HCT116 (cell line): Measurements from ENCODE around the gene ADAM23. TPM values are rescaled to one million over a fixed set of nuclear protein-coding genes. Genes with fewer than 3 reads are reported as not detected.

ENCODE experiments used
- ATAC-seq: fragments of 200-7000 bp; cut with Tn5 transposase; 2 replicates; pipeline ENCODE4 v1.9.1; 2020; ENCODE audit warnings: mild to moderate bottlenecking, moderate library complexity
- BruUV-seq: library from RNA; stranded (reverse); fragments of 400-500 nt; replicated peaks from 2 replicates; lab custom pipeline; 2021; lab: Mats Ljungman, UMichigan
- CTCF ChIA-PET: fragments of 300-600 bp; sonication (Branson Sonifier 250); formaldehyde crosslinking; loops from one replicate; lab custom pipeline; 2021; ENCODE audit warnings: antibody characterized with exemption; lab: Charles Lee
- POLR2A ChIA-PET: fragments of 300-600, 350-600 bp; sonication (Branson Sonifier 250); formaldehyde crosslinking; loops from one replicate; lab custom pipeline; 2021; ENCODE audit warnings: antibody characterized with exemption; lab: Charles Lee
- RAD21 ChIA-PET, 2 experiments: fragments of 300-600 bp; sonication (Branson Sonifier 250); formaldehyde crosslinking; loops; one replicate each; lab custom pipeline; 2023; ENCODE audit warnings: low total read pairs in 2 of 2; ENCODE audit not compliant: uncharacterized antibody in 2 of 2, unreplicated experiment in 2 of 2, low non-redundant PET in 1 of 2; lab: Charles Lee
- DNase-seq: peaks from one replicate; pipeline ENCODE4 v3.0.0-alpha.2; 2010; ENCODE audit warnings: low read depth, low spot score
- H2AFZ ChIP-seq: fragments of 200-600 bp; shearing (Covaris generic), sonication (generic); 2 replicates; pipeline ENCODE4 v1.6.1; 2017; ENCODE audit warnings: low read depth, mixed run types, mixed read lengths, antibody characterized with exemption, low read length; ENCODE audit not compliant: poor library complexity, severe bottlenecking
- H3K27ac ChIP-seq: 2 replicates; pipeline ENCODE4 v1.5.1; 2012; ENCODE audit warnings: low read depth, low read length
- H3K27me3 ChIP-seq: fragments of 200-600 bp; sonication (generic); 2 replicates; pipeline ENCODE4 v1.6.1; 2016; ENCODE audit warnings: mixed run types, low read length, mixed read lengths; ENCODE audit not compliant: insufficient read depth
- H3K36me3 ChIP-seq, 2 experiments: fragments of 200-500 bp in 1 of 2; fragments of 200-600 bp in 1 of 2; sonication (Bioruptor generic) in 1 of 2; sonication (generic) in 1 of 2; 2 replicates each; pipeline versions ENCODE4 v1.5.1 to v1.6.1; 2014 to 2016; ENCODE audit warnings: low read length in 2 of 2, inconsistent platforms in 1 of 2, mixed read lengths in 1 of 2, mixed run types in 1 of 2; ENCODE audit not compliant: insufficient read depth in 2 of 2, control insufficient read depth in 1 of 2
- H3K4me1 ChIP-seq, 2 experiments: fragments of 200-600 bp in 1 of 2; sonication (generic) in 1 of 2; 2 replicates each; pipeline versions ENCODE4 v1.5.1 to v1.6.1; 2012 to 2017; ENCODE audit warnings: low read length in 2 of 2, inconsistent platforms in 1 of 2, mild to moderate bottlenecking in 1 of 2, mixed read lengths in 1 of 2, mixed run types in 1 of 2, moderate library complexity in 1 of 2; ENCODE audit not compliant: insufficient read depth in 2 of 2, control insufficient read depth in 1 of 2
- H3K4me2 ChIP-seq: fragments of 200-600 bp; sonication (generic); 2 replicates; pipeline ENCODE4 v1.6.1; 2017; ENCODE audit warnings: mixed run types, low read length, mixed read lengths
- H3K4me3 ChIP-seq, 2 experiments: fragments of 200-600 bp in 1 of 2; sonication (generic) in 1 of 2; replicated peaks in 1 of 2; 2 replicates each; pipeline ENCODE4 v1.5.1; 2011 to 2016; ENCODE audit warnings: low read length in 2 of 2, control low read depth in 1 of 2, low read depth in 1 of 2, mild to moderate bottlenecking in 1 of 2, mixed read lengths in 1 of 2, mixed run types in 1 of 2
- H3K79me2 ChIP-seq: fragments of 200-600 bp; sonication (generic); 2 replicates; pipeline ENCODE4 v1.6.1; 2017; ENCODE audit warnings: mild to moderate bottlenecking, mixed run types, low read length, moderate library complexity, mixed read lengths; ENCODE audit not compliant: insufficient read depth
- H3K9ac ChIP-seq: fragments of 200-600 bp; sonication (generic); 2 replicates; pipeline ENCODE4 v1.6.1; 2016; ENCODE audit warnings: low read length, mixed read lengths
- H3K9me2 ChIP-seq: fragments of 200-600 bp; sonication (generic), shearing (Covaris generic); 2 replicates; pipeline ENCODE4 v1.6.1; 2017; ENCODE audit warnings: mixed run types, mild to moderate bottlenecking, moderate library complexity; ENCODE audit not compliant: insufficient read depth
- H3K9me3 ChIP-seq, 2 experiments: fragments of 200-500 bp in 1 of 2; fragments of 200-600 bp in 1 of 2; sonication (Bioruptor generic) in 1 of 2; sonication (generic) in 1 of 2; 2 replicates each; pipeline ENCODE4 v1.6.1; 2014 to 2017; ENCODE audit warnings: low read length in 2 of 2, mixed read lengths in 2 of 2, inconsistent platforms in 1 of 2, low read depth in 1 of 2, mild to moderate bottlenecking in 1 of 2, mixed run types in 1 of 2, moderate library complexity in 1 of 2; ENCODE audit not compliant: control insufficient read depth in 1 of 2, insufficient read depth in 1 of 2
- H4K20me1 ChIP-seq: fragments of 200-600 bp; sonication (generic), shearing (Covaris generic); 2 replicates; pipeline ENCODE4 v1.6.1; 2017; ENCODE audit warnings: mixed run types, mild to moderate bottlenecking, moderate library complexity; ENCODE audit not compliant: insufficient read depth
- CBX3 ChIP-seq: IDR thresholded peaks from 2 replicates; pipeline ENCODE4 v1.6.1; 2012; ENCODE audit warnings: low read depth
- CEBPB ChIP-seq: IDR thresholded peaks from 2 replicates; pipeline ENCODE4 v1.6.1; 2012; ENCODE audit warnings: low read depth
- CTCF ChIP-seq, 3 experiments: fragments of 200-600 bp in 1 of 3; sonication (generic) in 1 of 3; IDR thresholded peaks in 2 of 3; conservative IDR thresholded peaks in 1 of 3; 2 replicates each; pipeline ENCODE4 v1.5.1; 2012 to 2017; ENCODE audit warnings: low read depth in 2 of 3, low read length in 2 of 3, antibody characterized with exemption in 1 of 3, borderline replicate concordance in 1 of 3, control low read depth in 1 of 3, mild to moderate bottlenecking in 1 of 3, mixed read lengths in 1 of 3, mixed run types in 1 of 3, moderate library complexity in 1 of 3; ENCODE audit not compliant: insufficient read depth in 1 of 3
- EZH2 ChIP-seq: fragments of 200-600 bp; sonication (generic); IDR thresholded peaks from 2 replicates; pipeline ENCODE4 v1.6.1; 2017; ENCODE audit warnings: antibody characterized with exemption, mixed run types
- JUND ChIP-seq: IDR thresholded peaks from 2 replicates; pipeline ENCODE4 v1.6.1; 2012
- MAX ChIP-seq: IDR thresholded peaks from 2 replicates; pipeline ENCODE4 v1.6.1; 2012
- POLR2AphosphoS5 ChIP-seq: IDR thresholded peaks from 2 replicates; pipeline ENCODE4 v1.6.1; 2011; ENCODE audit warnings: mild to moderate bottlenecking, low read depth, low read length, moderate library complexity
- RAD21 ChIP-seq: IDR thresholded peaks from 2 replicates; pipeline ENCODE4 v1.6.1; 2012; ENCODE audit warnings: low read depth, mild to moderate bottlenecking
- SIN3A ChIP-seq: IDR thresholded peaks from 2 replicates; pipeline ENCODE4 v1.6.1; 2012; ENCODE audit warnings: low read depth
- SP1 ChIP-seq: IDR thresholded peaks from 2 replicates; pipeline ENCODE4 v1.6.1; 2012; ENCODE audit warnings: low read depth
- SRF ChIP-seq: IDR thresholded peaks from 2 replicates; pipeline ENCODE4 v1.6.1; 2012; ENCODE audit warnings: low read depth
- YY1 ChIP-seq: IDR thresholded peaks from 2 replicates; pipeline ENCODE4 v1.6.1; 2011; ENCODE audit warnings: low read length, low read depth, moderate library complexity, mild to moderate bottlenecking; ENCODE audit not compliant: insufficient replicate concordance; ENCODE audit errors: extremely low read depth
- intact Hi-C: fragments of 100-400 bp; cut with micrococcal nuclease; formaldehyde crosslinking; loops from 2 replicates; pipeline ENCODE4 v1.10.0; 2022
- total RNA-seq: library from RNA; stranded (reverse); gene quantifications from one replicate; pipeline ENCODE4 v1.2.1, GENCODE V29; 2021; ENCODE audit not compliant: unreplicated experiment
- TF ChIP-seq, protein P1 (sequence below): IDR thresholded peaks from 2 replicates; pipeline ENCODE4 v1.6.1; 2012
- TF ChIP-seq, protein P2 (sequence below): IDR thresholded peaks from 2 replicates; pipeline ENCODE4 v1.6.1; 2011; ENCODE audit warnings: mild to moderate bottlenecking, low read length, moderate library complexity; ENCODE audit not compliant: insufficient replicate concordance; ENCODE audit errors: extremely low read depth

The ADAM23 gene
- total RNA-seq, 1 experiment from 2014 or later: 0.10 TPM

GRCh38 chr2:206438196-206438724 lies 5.1 kb upstream of the ADAM23 start:
- intact Hi-C loops: no loop called here
- Histone ChIP-seq H3K27ac (no peak overlapping the region), H3K27me3 (no peaks in the 10 kb centered on the region), H3K9me3 (no peaks in the 10 kb centered on the region), H3K79me2 (no peaks in the 10 kb centered on the region), H3K4me3 (no peak overlapping the region), H3K4me1 (no peaks in the 10 kb centered on the region), H3K4me2 (no peak overlapping the region), H4K20me1 (no peaks in the 10 kb centered on the region), H2AFZ (no peak overlapping the region), H3K9me2 (no peaks in the 10 kb centered on the region), H3K9ac (no peak overlapping the region), H3K36me3 (no peaks in the 10 kb centered on the region)
- DNase-seq (no peak), ATAC-seq (no peak)
- TF ChIP-seq MAX: no peak
- no peak for TF ChIP-seq CTCF (IDR thresholded peaks at IDR 0.05 in 2 of 3, conservative IDR thresholded peaks at IDR 0.05 in 1 of 3; ENCODE audit: borderline replicate concordance in 1 of 3, insufficient read depth in 1 of 3, low read depth in 2 of 3, low read length in 2 of 3)
- TF ChIP-seq EZH2: no peak
- TF ChIP-seq, protein P1, sequence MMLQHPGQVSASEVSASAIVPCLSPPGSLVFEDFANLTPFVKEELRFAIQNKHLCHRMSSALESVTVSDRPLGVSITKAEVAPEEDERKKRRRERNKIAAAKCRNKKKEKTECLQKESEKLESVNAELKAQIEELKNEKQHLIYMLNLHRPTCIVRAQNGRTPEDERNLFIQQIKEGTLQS: no peak
- no peak for TF ChIP-seq SP1
- TF ChIP-seq SIN3A: no peak
- TF ChIP-seq CBX3: no peak
- no peak for TF ChIP-seq JUND
- TF ChIP-seq CEBPB: no peak
- ChIA-PET CTCF (no interaction called here), POLR2A (no interaction called here), RAD21 (no interaction called here)
- no TSS peak for BruUV-seq

DNA sequence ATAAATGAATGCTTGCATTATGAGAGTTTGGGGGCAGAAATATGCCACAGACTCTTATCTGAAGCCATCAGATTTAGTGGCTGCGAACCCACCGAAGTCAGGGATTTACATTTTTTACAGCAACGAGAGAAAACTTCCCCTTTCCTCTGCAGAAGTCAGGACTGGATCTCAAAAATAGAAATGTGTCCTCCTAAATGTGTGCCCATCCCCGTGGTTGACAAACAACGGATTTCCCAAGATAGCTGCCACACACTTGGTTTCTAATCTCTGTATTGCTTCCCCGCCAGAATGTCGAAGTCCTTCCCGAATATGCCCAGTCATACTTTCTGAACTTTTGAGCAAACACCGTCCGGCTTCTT lies 879 bp upstream of the ADAM23 start:
- H3K9me3 ChIP-seq: no peaks in the 10 kb centered on the region
- H3K4me2 ChIP-seq: no peak overlapping the region
- intact Hi-C loops: no loop called here
- no peaks in the 10 kb centered on the region for H3K27me3 ChIP-seq
- BruUV-seq: no TSS peak
- H3K9ac ChIP-seq: no peak overlapping the region
- no peak for DNase-seq
- no peaks in the 10 kb centered on the region for H3K79me2 ChIP-seq
- ChIA-PET RAD21 (no interaction called here), CTCF (no interaction called here), POLR2A (no interaction called here)
- no peaks in the 10 kb centered on the region for H4K20me1 ChIP-seq
- no peak for ATAC-seq
- H3K9me2 ChIP-seq: no peaks in the 10 kb centered on the region
- 0 out of 4 replicates have a peak, but pooled peaks cover 0 to 6% of the 10 kb centered on the region in 2 experiments for H3K4me1 ChIP-seq
- H2AFZ ChIP-seq: no peak overlapping the region
- no peak overlapping the region for H3K27ac ChIP-seq
- no peak overlapping the region for H3K4me3 ChIP-seq
- no peaks in the 10 kb centered on the region for H3K36me3 ChIP-seq
- TF ChIP-seq SIN3A (no peak), EZH2 (no peak), CEBPB (no peak), SRF (no peak), YY1 (no peak), RAD21 (no peak), POLR2AphosphoS5 (no peak), CBX3 (no peak), SP1 (no peak)
- TF ChIP-seq, protein P2, sequence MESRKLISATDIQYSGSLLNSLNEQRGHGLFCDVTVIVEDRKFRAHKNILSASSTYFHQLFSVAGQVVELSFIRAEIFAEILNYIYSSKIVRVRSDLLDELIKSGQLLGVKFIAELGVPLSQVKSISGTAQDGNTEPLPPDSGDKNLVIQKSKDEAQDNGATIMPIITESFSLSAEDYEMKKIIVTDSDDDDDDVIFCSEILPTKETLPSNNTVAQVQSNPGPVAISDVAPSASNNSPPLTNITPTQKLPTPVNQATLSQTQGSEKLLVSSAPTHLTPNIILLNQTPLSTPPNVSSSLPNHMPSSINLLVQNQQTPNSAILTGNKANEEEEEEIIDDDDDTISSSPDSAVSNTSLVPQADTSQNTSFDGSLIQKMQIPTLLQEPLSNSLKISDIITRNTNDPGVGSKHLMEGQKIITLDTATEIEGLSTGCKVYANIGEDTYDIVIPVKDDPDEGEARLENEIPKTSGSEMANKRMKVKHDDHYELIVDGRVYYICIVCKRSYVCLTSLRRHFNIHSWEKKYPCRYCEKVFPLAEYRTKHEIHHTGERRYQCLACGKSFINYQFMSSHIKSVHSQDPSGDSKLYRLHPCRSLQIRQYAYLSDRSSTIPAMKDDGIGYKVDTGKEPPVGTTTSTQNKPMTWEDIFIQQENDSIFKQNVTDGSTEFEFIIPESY: no peak
